Dendritic cell treated with granulocyte-macrophage colony-stimulating factor and Interleukin-4, amounts not matched to agents 40 ng/mL and 50 ng/mL, for 4 days (primary cell): ENCODE results near the gene PCBD1.

ENCODE experiments used
- H3K27ac Mint-ChIP-seq: one replicate; pipeline ENCODE4 v1.8.0; 2022; ENCODE audit warnings: mild to moderate bottlenecking, mixed read lengths
- H3K27me3 Mint-ChIP-seq: one replicate; pipeline ENCODE4 v1.8.0; 2022; ENCODE audit warnings: mild to moderate bottlenecking, mixed read lengths
- H3K36me3 Mint-ChIP-seq: one replicate; pipeline ENCODE4 v1.8.0; 2022; ENCODE audit warnings: low read depth, mixed read lengths
- H3K4me1 Mint-ChIP-seq: one replicate; pipeline ENCODE4 v1.8.0; 2022; ENCODE audit warnings: low read depth, mixed read lengths
- H3K4me3 Mint-ChIP-seq: one replicate; pipeline ENCODE4 v1.8.0; 2022; ENCODE audit warnings: mild to moderate bottlenecking, moderate library complexity, mixed read lengths
- H3K9me3 Mint-ChIP-seq: one replicate; pipeline ENCODE4 v1.8.0; 2022; ENCODE audit warnings: mixed read lengths
- intact Hi-C: fragments of 100-400 bp; cut with micrococcal nuclease; formaldehyde crosslinking; loops from one replicate; pipeline ENCODE4 v1.15.0; 2022

The PCBD1 gene

DNA sequence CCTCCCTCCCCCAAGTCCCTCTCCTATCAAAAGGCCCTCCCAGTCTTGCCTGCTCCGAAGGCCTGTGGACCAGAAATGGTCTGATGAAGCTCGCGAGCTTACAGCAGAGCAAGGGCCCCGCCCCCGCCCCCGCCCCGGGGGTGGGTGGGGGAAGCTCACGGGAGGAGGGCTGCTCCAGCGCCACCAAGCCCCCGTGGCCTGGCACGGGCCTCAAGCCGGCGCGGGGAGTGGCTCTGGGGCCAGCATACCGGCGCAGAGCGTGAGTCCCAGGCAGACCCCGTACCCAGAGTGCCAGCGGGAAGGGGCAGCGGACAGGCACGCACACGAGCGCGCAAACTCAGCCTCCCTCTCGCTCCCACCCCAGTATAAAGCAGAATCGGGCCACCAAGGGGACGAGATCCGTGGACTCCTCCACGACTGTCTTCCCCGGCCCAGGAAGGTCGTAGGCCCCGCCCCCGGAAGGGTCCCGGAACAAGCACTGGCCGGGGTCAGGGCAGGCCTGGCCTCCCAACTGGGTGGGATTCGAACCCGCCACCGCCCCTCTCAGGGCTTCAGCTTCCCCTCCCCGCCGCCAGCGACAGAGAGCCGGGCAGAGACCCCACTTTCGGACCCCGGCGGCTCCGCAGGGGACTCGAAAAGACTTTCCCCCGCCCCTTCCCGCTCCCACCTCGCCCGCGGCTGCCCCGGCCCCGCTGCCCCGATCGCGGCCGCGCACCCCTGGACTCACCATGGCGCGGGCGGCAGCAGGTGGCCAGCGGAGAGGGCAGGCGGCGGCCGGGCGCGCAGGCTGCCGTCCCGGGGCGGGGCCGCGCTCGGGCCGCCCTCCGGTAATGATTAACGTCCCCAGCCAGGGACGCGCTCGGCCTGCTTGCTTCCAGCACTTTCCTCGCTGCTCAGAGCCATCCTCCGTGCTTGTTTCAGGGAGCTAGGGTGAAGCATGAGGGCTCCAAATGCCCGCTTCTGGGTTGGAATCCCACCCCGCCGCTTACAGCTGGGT lies at the start of gene PCBD1:
Gene PCBD1, minus strand, starts transcription at position 762 of the 997 bp plus-strand sequence. Its CDS starts 32 bp downstream, at position 730.
- H3K9me3 Mint-ChIP-seq, result no peaks in the 10 kb centered on the region
- H3K4me1 Mint-ChIP-seq, result peaks cover 23% of the 10 kb centered on the region
- intact Hi-C loops, result no loop called here
- no peaks in the 10 kb centered on the region for H3K27me3 Mint-ChIP-seq
- peak within 1 kb of the TSS; percentile 74 for H3K4me3 Mint-ChIP-seq
- H3K27ac Mint-ChIP-seq, result peak within 1 kb of the TSS; percentile 75
- H3K36me3 Mint-ChIP-seq, result peaks cover 37% of the 10 kb centered on the region

DNA sequence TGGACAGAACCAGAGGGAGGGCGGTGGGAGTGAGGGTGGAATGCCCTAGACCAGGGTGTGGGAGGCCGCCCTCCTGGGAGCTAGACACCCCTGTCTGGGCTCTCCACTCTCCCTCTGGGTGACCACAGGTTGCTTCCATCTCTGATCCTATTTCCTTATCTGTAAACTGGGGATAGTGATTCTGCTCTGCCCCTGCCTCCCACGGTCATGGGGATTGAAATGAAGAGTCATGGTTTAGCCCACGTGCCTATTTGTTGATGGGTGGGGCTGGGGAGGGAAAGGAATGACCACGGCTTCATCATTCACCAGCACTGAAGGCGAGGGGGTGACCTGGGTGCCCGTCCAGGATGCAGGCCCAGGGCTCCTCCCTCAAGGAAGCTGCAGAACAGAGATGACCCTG lies 49.3 kb upstream of the PCBD1 start:
- no peak overlapping the region for H3K4me3 Mint-ChIP-seq
- intact Hi-C loops, result no loop called here
- no peaks in the 10 kb centered on the region for H3K4me1 Mint-ChIP-seq
- no peaks in the 10 kb centered on the region for H3K36me3 Mint-ChIP-seq
- peaks cover 10% of the 10 kb centered on the region for H3K27me3 Mint-ChIP-seq
- H3K9me3 Mint-ChIP-seq, result no peaks in the 10 kb centered on the region
- no peak overlapping the region for H3K27ac Mint-ChIP-seq

DNA sequence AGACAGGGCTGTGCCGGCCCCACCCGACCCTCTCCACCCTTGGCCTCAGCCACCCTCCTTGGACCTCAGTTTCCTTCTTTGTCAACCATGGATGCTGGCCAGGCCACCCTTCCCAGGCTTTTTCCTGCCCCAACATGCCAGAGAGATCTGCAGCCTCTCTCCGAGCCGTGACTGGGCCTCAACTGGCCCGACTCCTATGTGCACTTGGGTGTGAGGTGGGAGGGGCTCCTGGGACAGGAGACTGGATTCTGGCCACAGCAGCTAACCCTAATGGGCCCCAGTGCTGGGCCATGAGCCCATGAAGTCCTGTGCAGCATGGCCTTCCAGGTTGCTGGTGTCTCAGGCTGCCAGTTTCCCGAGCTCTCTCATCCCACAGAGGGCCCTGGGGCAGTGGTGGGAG lies 47.7 kb upstream of the PCBD1 start:
- H3K4me1 Mint-ChIP-seq, result no peaks in the 10 kb centered on the region
- peaks cover 14% of the 10 kb centered on the region for H3K27me3 Mint-ChIP-seq
- intact Hi-C loops, result no loop called here
- no peaks in the 10 kb centered on the region for H3K36me3 Mint-ChIP-seq
- H3K4me3 Mint-ChIP-seq, result no peak overlapping the region
- no peak overlapping the region for H3K27ac Mint-ChIP-seq
- H3K9me3 Mint-ChIP-seq, result no peaks in the 10 kb centered on the region

DNA sequence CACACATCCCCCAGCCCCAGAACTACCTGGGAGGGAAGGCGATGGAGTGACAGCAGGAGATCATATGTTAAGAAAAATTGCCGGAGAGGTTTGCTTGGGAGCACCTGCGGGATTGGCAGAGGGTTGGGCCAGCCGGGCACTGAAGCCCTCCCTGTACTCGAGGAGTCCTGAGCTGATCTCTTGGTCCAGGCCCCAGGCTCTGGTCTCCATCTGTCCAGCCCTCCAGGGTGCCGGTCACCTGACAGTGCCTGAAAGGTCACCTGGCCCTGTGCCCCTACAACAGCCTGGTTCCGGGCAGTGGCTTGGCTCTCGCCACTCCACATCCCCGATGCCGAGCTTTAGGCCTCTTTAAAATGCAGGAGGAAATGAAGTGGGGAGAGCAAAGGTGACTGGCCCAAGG lies 47.3 kb upstream of the PCBD1 start:
- Mint-ChIP-seq H3K36me3 (no peaks in the 10 kb centered on the region), H3K4me1 (no peaks in the 10 kb centered on the region), H3K27me3 (peaks cover 14% of the 10 kb centered on the region), H3K4me3 (no peak overlapping the region), H3K27ac (no peak overlapping the region), H3K9me3 (no peaks in the 10 kb centered on the region)
- intact Hi-C loops, result no loop called here

GRCh38 chr10:70935125-70935625 lies 46.8 kb upstream of the PCBD1 start:
- intact Hi-C loops, result no loop called here
- Mint-ChIP-seq H3K4me3 (no peak overlapping the region), H3K4me1 (no peaks in the 10 kb centered on the region), H3K36me3 (no peaks in the 10 kb centered on the region), H3K27ac (no peak overlapping the region), H3K9me3 (no peaks in the 10 kb centered on the region), H3K27me3 (peaks cover 13% of the 10 kb centered on the region)

DNA sequence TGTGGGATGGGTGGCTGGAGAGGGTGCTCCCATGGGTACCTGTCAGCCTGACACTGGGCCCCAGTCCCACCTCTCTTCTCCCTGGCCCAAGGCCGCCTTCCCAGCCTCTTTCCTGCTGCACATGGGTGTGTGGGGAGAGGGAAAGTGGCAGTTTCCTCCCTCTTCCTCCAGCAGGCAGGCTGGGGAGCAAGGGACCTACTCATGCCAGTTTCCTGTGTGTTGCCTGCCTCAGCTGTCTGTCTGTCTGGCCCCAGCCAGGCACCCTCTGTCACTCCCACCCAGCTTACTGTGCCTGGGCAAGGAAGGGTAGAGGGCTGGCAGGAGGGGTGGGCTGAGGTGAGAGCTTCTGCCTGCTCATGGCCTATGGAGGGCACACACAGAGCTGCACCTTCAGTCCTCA lies 46.3 kb upstream of the PCBD1 start:
- H3K4me1 Mint-ChIP-seq, result no peaks in the 10 kb centered on the region

GRCh38 chr10:70932392-70933196 lies 44.2 kb upstream of the PCBD1 start:
- intact Hi-C loops, result no loop called here
- no peak overlapping the region for H3K27ac Mint-ChIP-seq
- peaks cover 4% of the 10 kb centered on the region for H3K4me1 Mint-ChIP-seq
- H3K36me3 Mint-ChIP-seq, result no peaks in the 10 kb centered on the region
- peaks cover 6% of the 10 kb centered on the region for H3K27me3 Mint-ChIP-seq
- no peaks in the 10 kb centered on the region for H3K9me3 Mint-ChIP-seq
- H3K4me3 Mint-ChIP-seq, result no peak overlapping the region

More for the DNA sequence above, 46.3 kb upstream of the PCBD1 start:
- H3K27ac Mint-ChIP-seq, result no peak overlapping the region
- H3K27me3 Mint-ChIP-seq, result peaks cover 10% of the 10 kb centered on the region
- H3K36me3 Mint-ChIP-seq, result no peaks in the 10 kb centered on the region
- no peak overlapping the region for H3K4me3 Mint-ChIP-seq
- no peaks in the 10 kb centered on the region for H3K9me3 Mint-ChIP-seq
- intact Hi-C loops, result no loop called here

- Mint-ChIP-seq H3K27me3 (peaks cover 6% of the 10 kb centered on the region), H3K4me1 (peaks cover 8% of the 10 kb centered on the region), H3K4me3 (no peak overlapping the region), H3K36me3 (no peaks in the 10 kb centered on the region), H3K9me3 (no peaks in the 10 kb centered on the region), H3K27ac (no peak overlapping the region)
- intact Hi-C loops, result no loop called here
These were observed 42.9 kb upstream of the PCBD1 start for GRCh38 chr10:70931168-70931815.

- H3K27me3 Mint-ChIP-seq, result peaks cover 6% of the 10 kb centered on the region
- H3K36me3 Mint-ChIP-seq, result no peaks in the 10 kb centered on the region
- peaks cover 12% of the 10 kb centered on the region for H3K4me1 Mint-ChIP-seq
- intact Hi-C loops, result no loop called here
- no peaks in the 10 kb centered on the region for H3K9me3 Mint-ChIP-seq
- no peak overlapping the region for H3K27ac Mint-ChIP-seq
- no peak overlapping the region for H3K4me3 Mint-ChIP-seq
These were observed 42.1 kb upstream of the PCBD1 start for GRCh38 chr10:70930263-70931000.

DNA sequence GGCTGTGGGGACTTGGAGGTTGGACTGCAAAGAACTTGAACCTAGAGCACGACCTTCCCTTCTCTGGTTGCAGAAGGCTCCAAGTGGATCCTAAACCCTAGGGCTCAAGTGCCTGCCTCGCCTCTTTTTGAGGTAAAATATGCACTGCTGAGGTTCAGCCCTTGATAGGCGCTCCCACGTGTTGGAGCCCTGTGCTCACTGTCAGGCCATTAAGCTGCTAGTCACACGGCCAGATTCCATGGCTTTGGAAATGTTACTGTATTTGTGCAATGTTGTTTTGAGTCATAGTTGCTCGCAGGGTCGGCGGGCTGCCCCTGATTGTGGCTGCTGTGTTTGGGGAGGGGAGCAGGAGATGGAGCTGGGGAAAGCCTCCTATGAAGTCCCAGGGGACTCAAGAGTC lies 39.8 kb upstream of the PCBD1 start:
- Mint-ChIP-seq H3K4me3 (no peak overlapping the region), H3K27me3 (peaks cover 15% of the 10 kb centered on the region), H3K27ac (peak overlapping the region; percentile 5), H3K4me1 (peaks cover 15% of the 10 kb centered on the region), H3K36me3 (no peaks in the 10 kb centered on the region), H3K9me3 (no peaks in the 10 kb centered on the region)
- intact Hi-C loops, result no loop called here

DNA sequence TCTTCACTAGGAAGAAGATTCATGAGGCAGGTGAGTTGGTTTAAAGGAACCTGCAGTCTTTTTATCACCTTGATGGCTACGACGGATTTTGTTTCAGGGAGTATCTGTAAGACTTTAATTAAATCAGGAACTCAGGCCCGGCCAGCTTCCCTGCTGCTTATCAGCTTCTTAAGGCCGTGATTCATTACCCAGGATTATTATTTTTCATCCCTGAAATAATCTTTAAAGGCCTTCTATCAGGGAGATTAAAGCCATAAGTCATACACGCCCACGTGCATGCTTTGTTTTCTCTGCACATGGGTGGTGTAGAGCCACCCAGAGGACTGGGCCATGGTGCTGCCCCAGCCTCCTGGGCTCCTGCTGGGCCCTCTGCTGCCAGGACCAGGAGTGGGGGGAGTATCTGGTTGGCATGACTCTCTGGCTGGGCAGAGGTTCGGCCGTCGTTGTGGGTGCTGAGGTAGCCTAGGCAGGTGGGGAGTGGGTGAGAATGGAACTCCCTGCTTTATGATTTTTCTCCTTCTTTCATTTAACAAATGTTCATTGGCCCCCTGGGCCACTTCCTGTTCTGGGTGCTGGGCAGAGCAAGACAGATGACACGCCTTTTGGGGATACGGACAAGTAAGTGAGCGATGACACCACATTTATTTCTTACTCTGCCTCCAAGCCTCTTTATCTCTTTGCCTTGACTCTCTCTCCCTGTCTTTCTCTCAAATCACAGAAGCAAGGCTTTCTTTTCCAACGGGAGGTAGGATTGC lies 39.0 kb upstream of the PCBD1 start:
- Mint-ChIP-seq H3K27me3 (peaks cover 15% of the 10 kb centered on the region), H3K9me3 (no peaks in the 10 kb centered on the region), H3K4me3 (no peak overlapping the region), H3K27ac (peak overlapping the region; percentile 5), H3K36me3 (no peaks in the 10 kb centered on the region), H3K4me1 (peaks cover 15% of the 10 kb centered on the region)
- intact Hi-C loops, result loop anchor here (2.0 kb wide), 2 partner anchors 281 to 357 kb away; no protein-coding TSS in a partner anchor

DNA sequence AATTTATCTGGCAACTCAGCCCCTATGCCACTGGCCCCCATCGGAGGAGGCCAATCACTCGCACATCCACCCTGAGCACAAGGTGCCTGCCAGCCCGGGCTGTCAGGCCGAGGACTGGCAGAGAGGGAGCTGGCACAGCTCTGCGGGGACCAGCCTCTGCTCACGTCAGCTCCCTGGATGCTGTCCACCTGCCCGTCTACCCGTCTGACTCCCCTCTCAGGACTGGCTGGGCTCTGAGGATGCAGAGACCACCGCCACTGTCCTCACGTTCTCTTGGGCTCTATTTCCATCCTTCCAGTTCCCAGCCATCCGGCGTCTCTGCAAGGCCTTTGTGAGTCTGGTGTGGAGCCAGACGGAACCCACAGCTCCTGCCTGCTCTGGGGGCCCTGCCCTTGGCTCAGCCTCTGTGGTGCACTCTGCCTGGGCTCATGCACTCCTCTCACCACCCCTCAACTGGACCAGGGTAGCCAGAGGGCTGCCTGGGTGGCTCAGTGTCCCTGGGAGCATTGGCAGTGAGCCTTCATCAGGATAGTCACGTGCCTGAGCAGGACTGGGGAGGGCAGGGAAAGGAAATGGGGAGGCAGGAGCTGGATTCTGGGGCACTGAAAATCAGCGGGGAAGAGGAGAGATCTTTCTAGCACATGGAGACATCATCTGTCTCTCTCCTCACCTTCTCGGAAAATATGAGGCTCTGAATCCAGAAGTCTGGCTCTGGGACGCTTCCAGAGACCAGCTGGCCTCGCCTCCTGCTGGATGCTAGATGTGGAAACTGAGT lies 38.0 kb upstream of the PCBD1 start:
- H3K4me3 Mint-ChIP-seq, result no peak overlapping the region
- no peaks in the 10 kb centered on the region for H3K9me3 Mint-ChIP-seq
- intact Hi-C loops, result loop anchor here (2.0 kb wide), 2 partner anchors 282 to 358 kb away; no protein-coding TSS in a partner anchor
- H3K27ac Mint-ChIP-seq, result no peak overlapping the region
- H3K36me3 Mint-ChIP-seq, result no peaks in the 10 kb centered on the region
- H3K27me3 Mint-ChIP-seq, result peaks cover 13% of the 10 kb centered on the region
- peaks cover 15% of the 10 kb centered on the region for H3K4me1 Mint-ChIP-seq
